Tibial artery (tissue), 4 donors: Measurements from ENCODE around the gene RPS21.
A peak's percentile ranks its signal among the peaks of the same experiment; 100 is the strongest.

ENCODE experiments used
- DNase-seq, 2 donors: peaks; one replicate each; pipeline ENCODE4 v3.0.0-alpha.2; 2019
- H3K27ac ChIP-seq, 2 donors: fragments of 200-600 bp; sonication (generic) in 1 of 2; 1 replicate in 1 of 2; 2 replicates in 1 of 2; pipeline ENCODE4 v1.5.1; 2018 to 2019; ENCODE audit warnings: mild to moderate bottlenecking in 1 of 2
- H3K27me3 ChIP-seq, 2 donors: fragments of 200-600 bp; sonication (generic) in 1 of 2; one replicate each; pipeline versions ENCODE4 v1.5.1 to v1.6.0; 2016 to 2019
- H3K36me3 ChIP-seq, 3 donors: fragments of 200-600 bp; sonication (generic) in 2 of 3; one replicate each; pipeline ENCODE4 v1.5.1; 2016 to 2019; ENCODE audit warnings: mild to moderate bottlenecking in 2 of 3
- H3K4me1 ChIP-seq, 4 donors: fragments of 200-600 bp; sonication (generic) in 2 of 4; 1 replicate in 3 of 4; 2 replicates in 1 of 4; pipeline ENCODE4 v1.5.1; 2016 to 2019
- H3K4me3 ChIP-seq, 2 donors: fragments of 200-600 bp; sonication (generic) in 1 of 2; 1 replicate in 1 of 2; 2 replicates in 1 of 2; pipeline ENCODE4 v1.5.1; 2018 to 2019; ENCODE audit warnings: mild to moderate bottlenecking in 2 of 2
- H3K9me3 ChIP-seq, 3 donors: fragments of 200-600 bp; sonication (generic) in 1 of 3; one replicate each; pipeline ENCODE4 v1.5.1; 2016 to 2019
- CTCF ChIP-seq, 2 experiments: fragments of 200-600 bp in 1 of 2; fragments of 450-650 bp in 1 of 2; IDR thresholded peaks; one replicate each; pipeline ENCODE4 v1.5.1; 2017 to 2019; ENCODE audit warnings: antibody characterized with exemption in 2 of 2, mild to moderate bottlenecking in 1 of 2, moderate library complexity in 1 of 2
- intact Hi-C: fragments of 100-400 bp; cut with DNase I; formaldehyde crosslinking; loops from one replicate; pipeline ENCODE4 v1.15.0; 2023; ENCODE audit warnings: low total_unique reads

Gene RPS21

GRCh38 chr20:62367136-62367632 lies 19.7 kb upstream of the RPS21 start, which contains the start of gene LAMA5:
TSS of gene LAMA5 (minus strand) at chr20:62367312. CDS start at chr20:62367245, 67 bp downstream.
- peaks cover 0 to 1% (median 0%) of the 10 kb centered on the region in 3 donors for H3K36me3 ChIP-seq
- peak within 1 kb of the TSS; percentile 77 to 93 for H3K4me3 ChIP-seq
- H3K9me3 ChIP-seq = no peaks in the 10 kb centered on the region
- TF ChIP-seq CTCF (IDR thresholded peaks at IDR 0.05) = no peak
- peak in 1 of 2 donors; percentile 80 for DNase-seq
- intact Hi-C loops = no loop called here
- no peaks in the 10 kb centered on the region for H3K27me3 ChIP-seq
- H3K4me1 ChIP-seq = peaks cover 22 to 95% (median 84%) of the 10 kb centered on the region in 4 donors
- H3K27ac ChIP-seq = peak within 1 kb of the TSS; percentile 96 to 98

- TF ChIP-seq CTCF (IDR thresholded peaks at IDR 0.05) = no peak
- Histone ChIP-seq H3K27me3 (no peaks in the 10 kb centered on the region), H3K27ac (peak overlapping the region; percentile 96 to 98), H3K4me1 (peaks cover 22 to 95% (median 84%) of the 10 kb centered on the region in 4 donors), H3K36me3 (no peaks in the 10 kb centered on the region), H3K4me3 (peak overlapping the region; percentile 77 to 93), H3K9me3 (no peaks in the 10 kb centered on the region)
- intact Hi-C loops = no loop called here
- peak in 1 of 2 donors; percentile 87 for DNase-seq
Measured at GRCh38 chr20:62367633-62368391, 19.1 kb upstream of the RPS21 start.

GRCh38 chr20:62368392-62368975 lies 18.4 kb upstream of the RPS21 start:
- peak overlapping the region; percentile 96 to 98 for H3K27ac ChIP-seq
- peak in 1 of 2 donors; percentile 85 for DNase-seq
- H3K4me1 ChIP-seq = peaks cover 22 to 89% (median 77%) of the 10 kb centered on the region in 4 donors
- H3K4me3 ChIP-seq = peak overlapping the region; percentile 77 to 93
- intact Hi-C loops = no loop called here
- H3K9me3 ChIP-seq = no peaks in the 10 kb centered on the region
- H3K27me3 ChIP-seq = no peaks in the 10 kb centered on the region
- no peaks in the 10 kb centered on the region for H3K36me3 ChIP-seq
- no peak for TF ChIP-seq CTCF (IDR thresholded peaks at IDR 0.05)

GRCh38 chr20:62368976-62369814 lies 17.7 kb upstream of the RPS21 start:
- no peaks in the 10 kb centered on the region for H3K36me3 ChIP-seq
- intact Hi-C loops = no loop called here
- no peaks in the 10 kb centered on the region for H3K9me3 ChIP-seq
- TF ChIP-seq CTCF (IDR thresholded peaks at IDR 0.05) = peak in 1 of 2 experiments; percentile 45
- H3K27ac ChIP-seq = peak overlapping the region; percentile 96 to 98
- H3K4me3 ChIP-seq = peak overlapping the region; percentile 77 to 93
- DNase-seq = no peak
- no peaks in the 10 kb centered on the region for H3K27me3 ChIP-seq
- peaks cover 22 to 87% (median 74%) of the 10 kb centered on the region in 4 donors for H3K4me1 ChIP-seq

GRCh38 chr20:62369815-62370114 lies 17.1 kb upstream of the RPS21 start:
- Histone ChIP-seq H3K9me3 (no peaks in the 10 kb centered on the region), H3K36me3 (no peaks in the 10 kb centered on the region), H3K27me3 (no peaks in the 10 kb centered on the region), H3K27ac (peak overlapping the region; percentile 96 to 98), H3K4me3 (no peak overlapping the region), H3K4me1 (peaks cover 22 to 87% (median 74%) of the 10 kb centered on the region in 4 donors)
- TF ChIP-seq CTCF (IDR thresholded peaks at IDR 0.05) = no peak
- intact Hi-C loops = no loop called here
- DNase-seq = no peak
